Duodenal mucosa (tissue), 2 donors: Measurements from ENCODE around the gene MAOB.

Experiments
- H3K27ac ChIP-seq: one replicate; pipeline ENCODE4 v1.7.0; 2013; ENCODE audit warnings: low read depth, low read length
- H3K27me3 ChIP-seq, 2 donors: one replicate each; pipeline ENCODE4 v1.7.0; 2013; ENCODE audit warnings: low read length in 2 of 2, control low read depth in 1 of 2; ENCODE audit not compliant: insufficient read depth in 2 of 2, control insufficient read depth in 1 of 2
- H3K36me3 ChIP-seq, 2 donors: one replicate each; pipeline ENCODE4 v1.7.0; 2013; ENCODE audit warnings: low read length in 2 of 2, control low read depth in 1 of 2; ENCODE audit not compliant: insufficient read depth in 2 of 2, control insufficient read depth in 1 of 2
- H3K4me1 ChIP-seq, 2 donors: one replicate each; pipeline ENCODE4 v1.7.0; 2013; ENCODE audit warnings: low read length in 2 of 2, control low read depth in 1 of 2; ENCODE audit not compliant: insufficient read depth in 2 of 2, control insufficient read depth in 1 of 2
- H3K4me3 ChIP-seq, 2 donors: one replicate each; pipeline ENCODE4 v1.7.0; 2013; ENCODE audit warnings: low read length in 2 of 2, low read depth in 1 of 2
- H3K9ac ChIP-seq, 2 donors: one replicate each; pipeline ENCODE4 v1.7.0; 2013; ENCODE audit warnings: low read length in 2 of 2, low read depth in 1 of 2
- H3K9me3 ChIP-seq, 2 donors: one replicate each; pipeline ENCODE4 v1.7.0; 2013; ENCODE audit warnings: low read length in 2 of 2, control low read depth in 1 of 2; ENCODE audit not compliant: control insufficient read depth in 1 of 2

The MAOB gene

DNA sequence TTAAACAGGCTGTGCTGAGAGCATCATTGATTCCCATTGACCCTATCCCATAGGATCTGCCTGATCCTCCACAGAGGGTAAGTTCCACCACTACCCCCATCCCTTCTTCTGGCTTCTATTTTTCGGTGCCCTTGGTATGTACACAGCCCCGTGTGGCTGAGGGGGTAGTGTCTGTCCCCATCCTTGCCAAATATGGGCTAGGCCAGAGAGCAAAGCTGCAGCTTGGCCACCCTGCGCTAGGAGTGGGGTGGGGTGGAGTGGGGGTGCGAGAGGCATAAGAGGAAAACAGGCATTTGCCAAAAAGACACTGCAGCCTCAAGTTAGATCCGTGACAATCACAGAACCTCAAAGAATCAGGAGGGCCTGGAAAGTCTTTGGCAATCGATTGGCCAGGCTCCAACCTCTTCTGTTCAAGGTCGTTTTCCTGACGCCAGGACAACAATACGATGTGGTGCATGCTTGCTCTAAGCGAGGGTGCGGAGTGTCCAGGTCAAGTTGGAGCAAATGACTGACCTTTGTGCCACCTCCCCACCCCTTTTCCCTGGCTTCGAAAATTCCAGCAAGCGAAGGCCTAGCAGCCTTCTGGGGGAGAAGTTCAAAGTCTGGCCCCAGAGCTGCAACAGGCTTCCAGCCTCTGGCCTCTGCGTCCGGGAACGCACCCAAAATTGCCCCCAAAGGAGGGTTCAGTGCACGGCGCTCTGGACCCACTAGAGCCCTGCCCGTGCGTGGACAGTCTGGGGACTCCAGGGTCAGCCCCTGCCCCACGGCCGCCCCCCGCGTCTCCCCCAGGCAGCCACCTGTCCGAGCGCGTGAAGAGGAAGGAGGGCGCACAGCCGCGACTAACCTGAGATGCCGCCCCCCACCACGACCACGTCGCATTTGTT is 598 bp downstream of the MAOB start:
- Histone ChIP-seq H3K9ac (peak overlapping the region; percentile 25 to 33), H3K9me3 (no peaks in the 10 kb centered on the region), H3K27me3 (no peaks in the 10 kb centered on the region), H3K4me1 (peaks cover 9% of the 10 kb centered on the region in 2 donors), H3K27ac (peak overlapping the region; percentile 42), H3K36me3 (no peaks in the 10 kb centered on the region), H3K4me3 (peak overlapping the region; percentile 56 to 57)

DNA sequence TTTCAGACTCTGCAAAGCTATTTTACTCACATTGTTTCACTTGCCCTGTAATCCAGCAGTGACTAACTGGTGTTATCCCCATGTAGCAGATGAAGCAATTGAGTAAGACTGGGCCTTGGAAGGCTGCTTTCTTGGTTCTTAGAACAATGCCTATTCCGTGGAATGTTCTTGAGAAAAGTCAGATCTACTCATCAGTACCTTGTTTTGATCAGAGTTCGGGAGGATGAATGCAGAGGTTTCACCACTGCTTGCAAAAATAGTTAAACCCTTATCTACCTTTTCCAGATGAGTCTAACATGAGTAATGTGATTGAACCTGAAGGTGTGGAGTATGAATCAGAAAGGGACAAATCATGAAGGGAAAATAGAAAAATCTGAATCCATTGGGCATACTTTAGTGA is 1.8 kb downstream of the MAOB start:
- Histone ChIP-seq H3K27ac (no peak overlapping the region), H3K4me1 (peaks cover 9% of the 10 kb centered on the region in 2 donors), H3K27me3 (no peaks in the 10 kb centered on the region), H3K4me3 (peak overlapping the region; percentile 7 to 24), H3K36me3 (no peaks in the 10 kb centered on the region), H3K9ac (peak overlapping the region in 1 of 2 donors; percentile 33), H3K9me3 (no peaks in the 10 kb centered on the region)

DNA sequence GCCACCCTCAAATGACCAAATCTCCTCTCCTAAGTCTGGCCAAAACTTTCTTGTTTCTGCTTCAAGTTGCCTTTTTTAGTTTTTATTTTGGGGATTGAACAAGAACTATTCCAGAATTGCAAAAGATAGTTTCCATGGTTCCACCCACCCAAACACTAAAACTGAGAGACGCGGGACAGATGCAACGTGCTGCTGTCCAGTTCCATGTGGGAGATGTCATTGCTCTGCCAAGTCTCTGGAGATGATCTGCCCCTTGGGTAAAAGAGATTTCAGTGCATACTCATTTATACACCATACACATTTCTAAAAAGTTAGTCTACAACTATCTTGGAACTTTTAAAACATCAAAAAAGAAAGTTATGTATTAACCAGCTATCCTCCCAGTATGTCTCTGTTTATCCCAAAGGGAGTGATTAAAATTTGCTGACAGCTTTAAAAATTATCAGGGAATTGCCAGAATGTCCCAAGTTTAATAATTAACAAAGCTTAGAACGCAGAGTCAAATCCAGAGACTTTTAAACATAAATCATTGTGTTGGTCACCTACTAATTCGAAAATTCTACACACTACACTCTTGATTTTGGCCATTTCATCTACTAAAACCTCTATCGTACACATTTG is 3.2 kb downstream of the MAOB start:
- Histone ChIP-seq H3K36me3 (no peaks in the 10 kb centered on the region), H3K9me3 (no peaks in the 10 kb centered on the region), H3K27ac (no peak overlapping the region), H3K9ac (no peak overlapping the region), H3K4me3 (peak overlapping the region in 1 of 2 donors; percentile 29), H3K27me3 (no peaks in the 10 kb centered on the region), H3K4me1 (peaks cover 9% of the 10 kb centered on the region in 2 donors)

DNA sequence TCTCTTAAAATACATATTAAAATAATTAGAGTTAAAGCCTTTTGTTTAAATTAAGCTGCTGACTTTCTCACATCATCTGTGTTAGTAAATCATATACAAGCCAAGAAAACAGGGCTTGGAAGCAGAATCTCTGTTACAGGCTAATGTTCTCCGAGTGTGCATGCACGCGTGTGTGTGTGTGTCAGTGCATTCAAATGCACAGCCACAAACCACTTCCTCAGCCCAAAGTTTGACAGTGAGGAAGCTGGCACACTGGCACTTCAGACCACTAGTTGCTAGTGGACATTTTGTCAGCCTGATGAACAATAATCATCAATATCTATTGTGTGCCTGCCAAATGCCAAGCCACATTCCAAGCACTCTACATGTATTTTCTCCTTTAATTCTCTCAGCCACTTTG is 5.6 kb downstream of the MAOB start:
- no peak overlapping the region for H3K27ac ChIP-seq
- H3K4me3 ChIP-seq = no peak overlapping the region
- no peaks in the 10 kb centered on the region for H3K27me3 ChIP-seq
- no peaks in the 10 kb centered on the region for H3K36me3 ChIP-seq
- H3K9ac ChIP-seq = no peak overlapping the region
- peaks cover 9% of the 10 kb centered on the region in 2 donors for H3K4me1 ChIP-seq
- no peaks in the 10 kb centered on the region for H3K9me3 ChIP-seq

DNA sequence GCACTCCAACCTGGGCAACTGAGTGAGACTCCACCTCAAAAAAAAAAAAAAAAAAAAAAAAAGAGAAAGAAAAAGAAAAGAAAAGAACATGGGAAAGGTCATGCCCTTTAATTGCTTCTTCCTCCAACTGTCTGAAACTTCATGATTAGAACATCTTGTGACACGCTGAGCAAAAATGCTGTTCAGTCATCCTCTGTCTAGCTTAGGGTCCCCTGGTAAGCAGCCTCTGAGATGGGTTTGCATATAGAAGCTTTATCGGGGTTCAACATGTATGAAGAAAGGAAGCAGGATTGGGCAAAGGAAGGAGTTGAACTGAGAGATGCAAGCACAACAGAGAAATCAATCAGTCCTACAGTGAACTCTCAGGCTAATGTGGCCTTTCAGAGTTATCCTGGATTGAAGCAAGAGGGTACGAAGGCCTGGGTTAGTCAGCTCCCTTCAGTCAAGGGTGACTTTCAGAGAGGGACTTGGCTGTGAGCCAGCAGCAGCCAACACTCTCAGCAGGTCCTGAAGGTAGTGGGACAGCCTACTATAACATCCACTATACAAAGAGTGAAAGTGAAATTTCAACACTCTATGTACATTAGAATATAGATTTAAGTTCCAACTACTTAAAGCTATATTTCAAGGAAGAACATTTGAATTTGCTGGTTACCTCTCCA is 11.4 kb downstream of the MAOB start:
- Histone ChIP-seq H3K27me3 (no peaks in the 10 kb centered on the region), H3K36me3 (no peaks in the 10 kb centered on the region), H3K9ac (no peak overlapping the region), H3K9me3 (no peaks in the 10 kb centered on the region), H3K4me3 (no peak overlapping the region), H3K4me1 (peaks cover 5% of the 10 kb centered on the region in 2 donors), H3K27ac (no peak overlapping the region)

DNA sequence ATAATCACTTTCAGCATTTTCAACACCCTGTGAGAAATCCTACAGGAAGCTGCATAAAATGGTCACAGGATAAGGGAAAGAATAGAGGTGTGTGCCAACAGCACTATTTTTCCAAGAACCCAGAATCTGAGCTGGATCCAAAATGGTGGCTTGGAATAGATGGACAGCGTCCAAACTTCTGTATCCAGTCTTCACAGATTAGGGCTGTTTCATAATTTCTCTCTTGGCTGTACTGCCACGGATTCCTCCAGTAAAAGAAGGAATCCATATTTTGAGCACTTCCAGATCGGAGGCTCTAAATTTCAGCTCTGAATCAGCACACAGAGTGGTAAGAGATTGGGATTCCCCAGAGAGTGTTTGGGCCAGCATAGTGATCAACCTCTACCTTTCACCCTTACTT is 12.2 kb downstream of the MAOB start:
- Histone ChIP-seq H3K27ac (no peak overlapping the region), H3K4me1 (peaks cover 5% of the 10 kb centered on the region in 2 donors), H3K27me3 (no peaks in the 10 kb centered on the region), H3K4me3 (no peak overlapping the region), H3K9me3 (no peaks in the 10 kb centered on the region), H3K36me3 (no peaks in the 10 kb centered on the region), H3K9ac (no peak overlapping the region)

DNA sequence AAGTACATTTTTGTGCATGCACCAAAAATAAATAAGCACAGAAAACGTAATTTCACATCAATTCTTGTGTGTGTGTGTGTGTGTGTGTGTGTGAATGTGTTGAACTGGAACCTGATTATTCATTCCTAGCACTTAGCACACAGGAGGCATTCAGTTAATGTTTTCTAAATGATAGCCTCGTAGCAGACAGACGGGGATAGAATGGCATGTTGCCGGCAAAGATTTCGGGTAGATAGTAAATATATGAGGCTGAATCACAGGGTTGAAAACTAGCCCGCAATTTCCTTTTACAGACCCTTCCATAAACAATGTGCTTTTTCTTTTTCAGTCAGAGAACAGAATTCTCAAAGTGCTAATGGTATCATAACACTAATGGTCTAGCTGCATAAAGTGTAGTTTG is 13.5 kb downstream of the MAOB start:
- H3K9ac ChIP-seq = no peak overlapping the region
- H3K4me3 ChIP-seq = no peak overlapping the region

DNA sequence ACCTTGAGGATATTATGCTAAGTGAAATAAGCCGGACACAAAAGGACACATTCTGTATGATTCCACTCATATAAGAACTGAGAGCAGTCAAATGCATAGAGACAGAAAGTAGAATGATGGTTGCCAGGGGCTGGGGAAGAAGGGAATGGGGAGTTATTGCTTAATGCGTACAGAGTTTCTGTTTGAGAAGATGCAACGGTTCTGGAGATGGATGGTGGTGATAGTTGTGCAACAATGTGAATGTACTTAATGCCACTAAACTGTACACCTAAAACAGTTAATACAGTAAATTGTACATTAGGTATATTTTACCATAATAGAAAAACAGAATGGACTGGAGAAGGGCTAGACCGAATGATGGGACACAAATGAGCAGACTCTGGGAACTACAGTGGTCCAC is 15.8 kb downstream of the MAOB start:
- no peaks in the 10 kb centered on the region for H3K9me3 ChIP-seq
- H3K27me3 ChIP-seq = no peaks in the 10 kb centered on the region
- no peaks in the 10 kb centered on the region for H3K36me3 ChIP-seq
- no peak overlapping the region for H3K9ac ChIP-seq
- peaks cover 5% of the 10 kb centered on the region in 2 donors for H3K4me1 ChIP-seq
- H3K4me3 ChIP-seq = no peak overlapping the region
- H3K27ac ChIP-seq = no peak overlapping the region

More for the DNA sequence above, 13.5 kb downstream of the MAOB start:
- Histone ChIP-seq H3K4me1 (peaks cover 5% of the 10 kb centered on the region in 2 donors), H3K27me3 (no peaks in the 10 kb centered on the region), H3K36me3 (no peaks in the 10 kb centered on the region), H3K9me3 (no peaks in the 10 kb centered on the region), H3K27ac (no peak overlapping the region)

DNA sequence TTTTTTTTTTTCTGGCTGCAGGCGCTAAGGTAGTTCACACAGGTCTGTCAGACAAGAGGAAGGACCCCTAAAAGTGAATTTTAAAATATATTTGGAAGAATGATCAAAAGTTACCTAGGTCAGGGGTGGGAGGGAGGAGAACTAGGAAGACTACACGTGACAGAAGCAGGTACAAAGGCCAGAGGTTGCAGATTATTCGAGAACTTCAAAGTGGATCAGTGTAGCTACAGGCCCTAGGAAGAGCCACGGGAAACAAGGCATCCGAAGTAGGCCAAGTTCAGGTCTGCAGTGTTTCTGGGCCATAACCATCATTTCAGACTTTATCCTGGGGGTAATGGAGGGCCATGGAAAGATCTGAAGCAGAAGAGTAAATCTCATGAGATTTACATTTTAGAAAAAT is 16.5 kb downstream of the MAOB start:
- H3K4me3 ChIP-seq = no peak overlapping the region
- H3K9me3 ChIP-seq = no peaks in the 10 kb centered on the region
- no peaks in the 10 kb centered on the region for H3K36me3 ChIP-seq
- H3K4me1 ChIP-seq = peaks cover 5 to 9% of the 10 kb centered on the region in 2 donors
- no peak overlapping the region for H3K27ac ChIP-seq
- H3K27me3 ChIP-seq = no peaks in the 10 kb centered on the region
- H3K9ac ChIP-seq = no peak overlapping the region

DNA sequence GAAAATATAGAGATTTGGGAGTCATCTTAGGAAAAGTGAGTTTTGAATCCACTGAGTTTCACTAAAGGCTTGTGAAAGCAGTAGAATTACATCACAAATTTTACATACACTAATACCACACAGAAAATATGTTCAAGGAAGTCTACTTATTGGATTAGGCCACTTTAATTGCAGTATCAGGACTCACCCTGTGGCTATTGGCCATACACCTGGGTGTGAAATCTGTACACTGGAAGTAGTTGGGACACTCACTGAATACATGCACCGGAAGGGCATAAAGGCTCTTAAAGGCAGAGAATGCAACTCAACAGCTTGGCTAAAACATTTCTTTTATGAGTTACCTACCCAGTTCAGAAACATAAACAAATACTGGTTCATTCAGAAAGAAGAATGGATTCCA is 19.8 kb downstream of the MAOB start:
- H3K27me3 ChIP-seq = no peaks in the 10 kb centered on the region
- H3K27ac ChIP-seq = no peak overlapping the region
- H3K4me1 ChIP-seq = peaks cover 6 to 8% of the 10 kb centered on the region in 2 donors
- H3K9me3 ChIP-seq = no peaks in the 10 kb centered on the region
- H3K4me3 ChIP-seq = no peak overlapping the region
- no peak overlapping the region for H3K9ac ChIP-seq
- no peaks in the 10 kb centered on the region for H3K36me3 ChIP-seq
